Measurements from ENCODE around the gene POLR2E.

GRCh38 chr19:1037621-1038064 lies 57.5 kb downstream of the POLR2E start:
- TF ChIP-seq RNF2 (IDR thresholded peaks at IDR 0.05) (no peak), POLR2A (conservative IDR thresholded peaks at IDR 0.05) (no peak), ZBTB34 (CRISPR knock-in tag; IDR thresholded peaks at IDR 0.05) (no peak), KLF13 (tag; IDR thresholded peaks at IDR 0.05; ENCODE audit: borderline replicate concordance, low read depth) (no peak), CTCF (IDR thresholded peaks at IDR 0.05 in 2 of 3, conservative IDR thresholded peaks at IDR 0.05 in 1 of 3; ENCODE audit: insufficient read depth in 2 of 3, low read depth in 1 of 3, low read length in 3 of 3) (no peak), ATF3 (IDR thresholded peaks at IDR 0.05) (no peak), ATF3 (CRISPR knock-in tag; conservative IDR thresholded peaks at IDR 0.05) (no peak), ZNF197 (CRISPR knock-in tag; IDR thresholded peaks at IDR 0.05; ENCODE audit: low read depth) (no peak), SIN3A (IDR thresholded peaks at IDR 0.05; ENCODE audit: borderline replicate concordance in 2 of 2, control insufficient read depth in 1 of 2, low read depth in 2 of 2, low read length in 2 of 2) (no peak), EP300 (IDR thresholded peaks at IDR 0.05; ENCODE audit: low read length) (no peak), CAMTA2 (CRISPR knock-in tag; conservative IDR thresholded peaks at IDR 0.05) (no peak), SREBF2 (CRISPR knock-in tag; IDR thresholded peaks at IDR 0.05) (no peak), NKRF (IDR thresholded peaks at IDR 0.05; ENCODE audit: borderline replicate concordance) (no peak), KDM1A (IDR thresholded peaks at IDR 0.05) (no peak)

Data from K562 (cell line).